Measurements from ENCODE around the gene HTR7. TPM values are rescaled to one million over a fixed set of nuclear protein-coding genes. Genes with fewer than 3 reads are reported as not detected.

HTR7 gene
- total RNA-seq, 1 experiment from 2014 or later, result 0.26 TPM

GRCh38 chr10:90775351-90776028 lies 82.3 kb downstream of the HTR7 start:
- Histone ChIP-seq H4K20me1 (ENCODE audit: insufficient read depth, low read depth, low read length) (no peaks in the 10 kb centered on the region), H3K9me3 (ENCODE audit: low read length) (no peaks in the 10 kb centered on the region), H3K9ac (ENCODE audit: low read length) (no peak overlapping the region), H3K79me2 (ENCODE audit: low read length) (no peaks in the 10 kb centered on the region), H3K27me3 (ENCODE audit: low read length) (no peaks in the 10 kb centered on the region), H3K27ac (ENCODE audit: low read length) (no peak overlapping the region), H3K4me3 (ENCODE audit: low read length) (no peak overlapping the region), H3K36me3 (ENCODE audit: insufficient read depth, low read length) (no peaks in the 10 kb centered on the region), H3K4me2 (ENCODE audit: low read depth, low read length, poor library complexity, severe bottlenecking) (no peak overlapping the region), H2AFZ (ENCODE audit: low read length) (no peak overlapping the region), H3K4me1 (ENCODE audit: low read length) (no peaks in the 10 kb centered on the region), H3K9me2 (replicated peaks; ENCODE audit: insufficient read depth, low read length) (no peaks in the 10 kb centered on the region)
- no peak for DNase-seq

DNA sequence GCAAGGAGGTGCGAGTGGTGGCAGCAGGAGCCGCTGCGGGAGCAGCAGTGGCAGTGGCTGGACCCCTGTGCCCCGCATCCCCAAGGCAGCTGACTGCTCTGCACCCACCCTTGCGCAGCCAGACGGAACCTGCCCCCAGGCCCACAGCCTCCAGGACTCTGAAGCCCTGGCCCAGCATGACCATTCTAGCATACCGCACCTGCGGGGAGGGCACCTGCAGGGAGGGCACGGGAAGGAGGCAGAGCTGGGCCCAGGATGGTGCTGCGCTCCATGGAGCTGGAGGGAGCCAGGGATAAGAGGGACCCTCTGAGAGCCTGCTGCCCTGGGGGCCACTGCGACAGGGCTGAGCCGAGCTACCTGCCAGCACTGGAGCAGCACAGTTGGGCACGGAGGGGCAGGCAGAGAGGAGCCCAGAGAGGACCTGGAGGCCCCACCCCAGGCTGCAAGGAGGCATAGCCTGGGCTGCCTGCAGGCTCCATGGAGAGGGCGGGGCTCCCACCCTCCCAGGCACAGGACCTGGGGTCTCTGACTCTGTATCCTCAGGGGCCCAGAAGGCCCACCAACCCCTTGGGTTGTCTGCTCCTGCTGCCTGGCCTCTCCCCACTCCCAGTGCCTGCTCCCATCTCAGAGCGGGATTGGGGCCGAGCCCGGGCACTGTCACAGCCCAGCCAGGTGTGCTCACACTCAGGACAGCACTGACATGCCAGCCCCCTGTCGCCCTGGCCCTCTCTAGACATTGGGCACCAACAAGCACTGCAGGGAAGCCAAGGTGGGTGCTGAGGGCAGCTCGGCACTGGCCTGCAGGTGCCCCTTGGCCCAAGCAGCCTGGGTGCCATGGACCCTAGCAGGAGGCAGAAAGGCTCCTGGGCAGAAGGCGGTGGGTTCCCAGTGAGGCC lies 87.6 kb downstream of the HTR7 start:
- Histone ChIP-seq H3K79me2 (ENCODE audit: low read length) (no peaks in the 10 kb centered on the region), H3K9me3 (ENCODE audit: low read length) (no peaks in the 10 kb centered on the region), H3K27me3 (ENCODE audit: low read length) (no peaks in the 10 kb centered on the region), H3K4me2 (ENCODE audit: low read depth, low read length, poor library complexity, severe bottlenecking) (no peak overlapping the region), H3K9ac (ENCODE audit: low read length) (no peak overlapping the region), H3K4me1 (ENCODE audit: low read length) (no peaks in the 10 kb centered on the region), H3K27ac (ENCODE audit: low read length) (no peak overlapping the region), H4K20me1 (ENCODE audit: insufficient read depth, low read depth, low read length) (no peaks in the 10 kb centered on the region), H3K4me3 (ENCODE audit: low read length) (no peak overlapping the region), H3K36me3 (ENCODE audit: insufficient read depth, low read length) (no peaks in the 10 kb centered on the region), H3K9me2 (replicated peaks; ENCODE audit: insufficient read depth, low read length) (no peaks in the 10 kb centered on the region), H2AFZ (ENCODE audit: low read length) (no peak overlapping the region)
- DNase-seq, result no peak

DNA sequence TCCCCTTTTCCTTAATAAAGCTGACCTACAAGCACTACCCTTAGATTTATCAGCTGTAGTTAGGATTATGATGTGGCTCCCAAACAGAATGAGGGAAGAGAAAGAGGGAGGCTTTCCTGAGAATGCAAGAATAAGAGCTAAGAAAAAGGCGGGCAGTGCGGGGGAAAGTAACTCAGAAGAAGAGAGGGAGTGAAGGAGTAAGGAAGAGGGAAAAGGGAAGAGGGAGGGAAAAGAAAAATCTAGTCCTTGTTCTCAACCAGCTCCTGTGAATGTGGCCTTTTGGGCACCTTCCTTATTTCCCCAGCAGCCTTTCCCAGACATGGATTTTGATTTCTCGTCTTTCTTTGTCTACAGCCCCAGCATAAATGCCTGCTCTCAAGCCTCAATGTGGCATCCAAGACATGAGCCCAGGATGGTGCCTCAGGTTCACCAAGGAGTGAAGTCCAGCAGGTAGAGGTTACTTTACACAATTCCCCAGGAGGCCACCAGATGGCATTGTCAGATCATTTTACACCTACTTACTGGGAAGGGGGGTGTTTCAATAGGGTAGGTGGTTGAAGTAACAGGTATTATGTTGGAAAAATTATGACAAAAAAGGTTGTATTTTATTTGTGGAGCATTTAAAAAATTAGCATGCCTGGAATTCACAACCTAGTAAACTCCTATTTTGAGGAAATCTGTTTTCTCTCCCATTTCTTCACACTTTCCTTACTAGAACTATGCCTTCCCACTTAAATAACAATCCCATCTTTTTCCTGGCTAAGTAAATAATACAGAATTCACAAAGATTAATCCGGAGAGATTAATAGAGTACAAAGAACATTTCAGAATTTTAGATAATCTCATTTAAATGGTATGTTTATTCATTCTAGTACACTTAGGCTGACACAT lies 106.5 kb downstream of the HTR7 start:
- Histone ChIP-seq H3K79me2 (ENCODE audit: low read length) (no peaks in the 10 kb centered on the region), H3K27me3 (ENCODE audit: low read length) (no peaks in the 10 kb centered on the region), H3K9ac (ENCODE audit: low read length) (no peak overlapping the region), H3K4me2 (ENCODE audit: low read depth, low read length, poor library complexity, severe bottlenecking) (no peak overlapping the region), H3K4me1 (ENCODE audit: low read length) (no peaks in the 10 kb centered on the region), H3K9me3 (ENCODE audit: low read length) (no peaks in the 10 kb centered on the region), H2AFZ (ENCODE audit: low read length) (no peak overlapping the region), H3K4me3 (ENCODE audit: low read length) (no peak overlapping the region), H3K9me2 (replicated peaks; ENCODE audit: insufficient read depth, low read length) (no peaks in the 10 kb centered on the region), H3K36me3 (ENCODE audit: insufficient read depth, low read length) (no peaks in the 10 kb centered on the region), H4K20me1 (ENCODE audit: insufficient read depth, low read depth, low read length) (no peaks in the 10 kb centered on the region), H3K27ac (ENCODE audit: low read length) (no peak overlapping the region)
- DNase-seq, result peak; percentile 65

- H3K36me3 ChIP-seq (ENCODE audit: insufficient read depth, low read length), result no peaks in the 10 kb centered on the region
- H3K4me2 ChIP-seq (ENCODE audit: low read depth, low read length, poor library complexity, severe bottlenecking), result no peak overlapping the region
- no peak overlapping the region for H3K9ac ChIP-seq (ENCODE audit: low read length)
- no peak for DNase-seq
- no peaks in the 10 kb centered on the region for H4K20me1 ChIP-seq (ENCODE audit: insufficient read depth, low read depth, low read length)
- no peaks in the 10 kb centered on the region for H3K9me3 ChIP-seq (ENCODE audit: low read length)
- H3K4me3 ChIP-seq (ENCODE audit: low read length), result no peak overlapping the region
- no peak overlapping the region for H2AFZ ChIP-seq (ENCODE audit: low read length)
- no peak overlapping the region for H3K27ac ChIP-seq (ENCODE audit: low read length)
- H3K27me3 ChIP-seq (ENCODE audit: low read length), result no peaks in the 10 kb centered on the region
- H3K4me1 ChIP-seq (ENCODE audit: low read length), result no peaks in the 10 kb centered on the region
- no peaks in the 10 kb centered on the region for H3K9me2 ChIP-seq (replicated peaks; ENCODE audit: insufficient read depth, low read length)
- H3K79me2 ChIP-seq (ENCODE audit: low read length), result no peaks in the 10 kb centered on the region
Observed at GRCh38 chr10:90746829-90747228, 111.0 kb downstream of the HTR7 start.

GRCh38 chr10:90745565-90745964 lies 112.3 kb downstream of the HTR7 start:
- H3K4me1 ChIP-seq (ENCODE audit: low read length), result no peaks in the 10 kb centered on the region
- H3K9me3 ChIP-seq (ENCODE audit: low read length), result no peaks in the 10 kb centered on the region
- no peak overlapping the region for H3K27ac ChIP-seq (ENCODE audit: low read length)
- no peak for DNase-seq
- no peak overlapping the region for H3K9ac ChIP-seq (ENCODE audit: low read length)
- H3K36me3 ChIP-seq (ENCODE audit: insufficient read depth, low read length), result no peaks in the 10 kb centered on the region
- no peak overlapping the region for H3K4me3 ChIP-seq (ENCODE audit: low read length)
- no peaks in the 10 kb centered on the region for H3K27me3 ChIP-seq (ENCODE audit: low read length)
- no peaks in the 10 kb centered on the region for H3K9me2 ChIP-seq (replicated peaks; ENCODE audit: insufficient read depth, low read length)
- H3K79me2 ChIP-seq (ENCODE audit: low read length), result no peaks in the 10 kb centered on the region
- no peak overlapping the region for H3K4me2 ChIP-seq (ENCODE audit: low read depth, low read length, poor library complexity, severe bottlenecking)
- H2AFZ ChIP-seq (ENCODE audit: low read length), result no peak overlapping the region
- no peaks in the 10 kb centered on the region for H4K20me1 ChIP-seq (ENCODE audit: insufficient read depth, low read depth, low read length)

GRCh38 chr10:90743291-90743690 lies 114.5 kb downstream of the HTR7 start:
- DNase-seq, result no peak
- Histone ChIP-seq H4K20me1 (ENCODE audit: insufficient read depth, low read depth, low read length) (no peaks in the 10 kb centered on the region), H3K27me3 (ENCODE audit: low read length) (no peaks in the 10 kb centered on the region), H3K27ac (ENCODE audit: low read length) (no peak overlapping the region), H2AFZ (ENCODE audit: low read length) (no peak overlapping the region), H3K4me2 (ENCODE audit: low read depth, low read length, poor library complexity, severe bottlenecking) (no peak overlapping the region), H3K9ac (ENCODE audit: low read length) (no peak overlapping the region), H3K36me3 (ENCODE audit: insufficient read depth, low read length) (no peaks in the 10 kb centered on the region), H3K4me3 (ENCODE audit: low read length) (no peak overlapping the region), H3K4me1 (ENCODE audit: low read length) (no peaks in the 10 kb centered on the region), H3K79me2 (ENCODE audit: low read length) (no peaks in the 10 kb centered on the region), H3K9me3 (ENCODE audit: low read length) (no peaks in the 10 kb centered on the region), H3K9me2 (replicated peaks; ENCODE audit: insufficient read depth, low read length) (no peaks in the 10 kb centered on the region)

DNA sequence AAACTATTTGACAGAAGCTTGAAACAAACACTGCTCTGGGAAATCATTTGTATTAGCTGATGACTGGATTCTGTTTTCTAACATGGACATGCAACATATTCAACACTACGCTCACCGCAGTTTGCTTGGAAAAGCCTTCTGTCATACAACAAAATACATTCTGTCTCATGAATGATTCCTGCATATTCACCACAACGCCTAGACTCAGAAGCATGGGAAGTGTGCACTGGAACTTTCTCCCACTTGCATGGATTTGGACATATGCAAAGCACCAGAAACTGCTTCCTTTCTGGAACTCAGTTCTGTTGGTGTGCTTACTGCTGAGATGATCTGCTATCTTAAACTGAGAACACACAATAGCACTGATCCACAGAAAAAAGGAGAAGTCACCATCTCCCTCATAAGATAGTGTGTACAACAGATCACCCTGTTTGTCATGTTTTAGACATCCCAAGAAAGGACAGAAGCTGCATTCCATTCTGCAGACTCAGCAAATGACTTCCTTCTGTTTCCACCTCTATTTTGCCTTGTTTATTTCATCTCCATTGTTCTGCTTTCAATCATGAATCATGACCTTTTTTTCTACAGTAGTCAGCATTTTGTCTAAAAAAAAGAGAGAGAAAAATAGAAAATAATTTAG lies 115.8 kb downstream of the HTR7 start:
- Histone ChIP-seq H3K79me2 (ENCODE audit: low read length) (no peaks in the 10 kb centered on the region), H3K9me3 (ENCODE audit: low read length) (no peaks in the 10 kb centered on the region), H2AFZ (ENCODE audit: low read length) (no peak overlapping the region), H3K4me1 (ENCODE audit: low read length) (no peaks in the 10 kb centered on the region), H4K20me1 (ENCODE audit: insufficient read depth, low read depth, low read length) (no peaks in the 10 kb centered on the region), H3K9ac (ENCODE audit: low read length) (no peak overlapping the region), H3K4me3 (ENCODE audit: low read length) (no peak overlapping the region), H3K36me3 (ENCODE audit: insufficient read depth, low read length) (no peaks in the 10 kb centered on the region), H3K9me2 (replicated peaks; ENCODE audit: insufficient read depth, low read length) (no peaks in the 10 kb centered on the region), H3K4me2 (ENCODE audit: low read depth, low read length, poor library complexity, severe bottlenecking) (no peak overlapping the region), H3K27ac (ENCODE audit: low read length) (no peak overlapping the region), H3K27me3 (ENCODE audit: low read length) (no peaks in the 10 kb centered on the region)
- DNase-seq, result no peak
